ENCODE data around the gene CNIH3. TPM values are rescaled to one million over a fixed set of nuclear protein-coding genes. Genes with fewer than 3 reads are reported as not detected.

CNIH3 gene
- total RNA-seq, 2 experiments from 2014 or later: 1.8 to 2.5 TPM

- Histone ChIP-seq H3K36me3 (ENCODE audit: insufficient read depth, low read length) (no peaks in the 10 kb centered on the region), H3K4me3 (ENCODE audit: low read length) (no peak overlapping the region), H3K27me3 (ENCODE audit: control insufficient read depth in 1 of 2, insufficient read depth in 2 of 2, low read length in 2 of 2) (peaks cover 0 to 8% of the 10 kb centered on the region in 2 experiments), H3K9me3 (ENCODE audit: control insufficient read depth in 1 of 2, insufficient read depth in 1 of 2, low read length in 2 of 2) (peaks cover 5% of the 10 kb centered on the region in 2 experiments), H3K27ac (ENCODE audit: low read depth in 1 of 2, low read length in 2 of 2) (no peak overlapping the region), H3K4me1 (ENCODE audit: insufficient read depth, low read length) (no peaks in the 10 kb centered on the region)
- TF ChIP-seq CTCF (IDR thresholded peaks at IDR 0.05): no peak
- CTCF ChIA-PET: no interaction called here
- Mint-ChIP-seq H3K4me1 (ENCODE audit: low read depth) (no peaks in the 10 kb centered on the region), H3K36me3 (ENCODE audit: low read depth) (no peaks in the 10 kb centered on the region), H3K27me3 (peaks cover 5% of the 10 kb centered on the region), H3K4me3 (no peak overlapping the region), H3K9me3 (peaks cover 2% of the 10 kb centered on the region), H3K27ac (no peak overlapping the region)
- DNase-seq: no peak
- no peak for ATAC-seq (ENCODE audit: poor library complexity)
- intact Hi-C loops (cut with DNase I, micrococcal nuclease): no loop called here
- POLR2A ChIA-PET: no interaction called here
Measured at GRCh38 chr1:224762701-224763100, 146.6 kb downstream of the CNIH3 start.

- no peaks in the 10 kb centered on the region for H3K36me3 ChIP-seq (ENCODE audit: insufficient read depth, low read length)
- no peak for ATAC-seq (ENCODE audit: poor library complexity)
- peaks cover 5% of the 10 kb centered on the region for H3K27me3 Mint-ChIP-seq
Measured at GRCh38 chr1:224763126-224763775, 147.1 kb downstream of the CNIH3 start.

GRCh38 chr1:224766266-224766665 lies 150.1 kb downstream of the CNIH3 start:
- no peaks in the 10 kb centered on the region for H3K9me3 Mint-ChIP-seq
- Histone ChIP-seq H3K9me3 (ENCODE audit: control insufficient read depth in 1 of 2, insufficient read depth in 1 of 2, low read length in 2 of 2) (no peaks in the 10 kb centered on the region), H3K4me3 (ENCODE audit: low read length) (no peak overlapping the region), H3K27me3 (ENCODE audit: control insufficient read depth in 1 of 2, insufficient read depth in 2 of 2, low read length in 2 of 2) (peaks cover 0 to 8% of the 10 kb centered on the region in 2 experiments), H3K4me1 (ENCODE audit: insufficient read depth, low read length) (no peaks in the 10 kb centered on the region), H3K36me3 (ENCODE audit: insufficient read depth, low read length) (no peaks in the 10 kb centered on the region), H3K27ac (ENCODE audit: low read depth in 1 of 2, low read length in 2 of 2) (no peak overlapping the region)
- H3K36me3 Mint-ChIP-seq (ENCODE audit: low read depth): no peaks in the 10 kb centered on the region
- TF ChIP-seq CTCF (IDR thresholded peaks at IDR 0.05): no peak
- peaks cover 6% of the 10 kb centered on the region for H3K27me3 Mint-ChIP-seq
- ChIA-PET POLR2A (no interaction called here), CTCF (no interaction called here)
- H3K4me3 Mint-ChIP-seq: no peak overlapping the region
- ATAC-seq (ENCODE audit: poor library complexity) (no peak), DNase-seq (no peak)
- intact Hi-C loops (cut with DNase I, micrococcal nuclease): no loop called here
- no peaks in the 10 kb centered on the region for H3K4me1 Mint-ChIP-seq (ENCODE audit: low read depth)
- H3K27ac Mint-ChIP-seq: no peak overlapping the region

More at GRCh38 chr1:224763126-224763775, 147.1 kb downstream of the CNIH3 start:
- no peak for DNase-seq
- TF ChIP-seq CTCF (IDR thresholded peaks at IDR 0.05): no peak
- Histone ChIP-seq H3K9me3 (ENCODE audit: control insufficient read depth in 1 of 2, insufficient read depth in 1 of 2, low read length in 2 of 2) (peaks cover 5% of the 10 kb centered on the region in 2 experiments), H3K4me1 (ENCODE audit: insufficient read depth, low read length) (no peaks in the 10 kb centered on the region), H3K27ac (ENCODE audit: low read depth in 1 of 2, low read length in 2 of 2) (no peak overlapping the region), H3K4me3 (ENCODE audit: low read length) (no peak overlapping the region), H3K27me3 (ENCODE audit: control insufficient read depth in 1 of 2, insufficient read depth in 2 of 2, low read length in 2 of 2) (peaks cover 0 to 8% of the 10 kb centered on the region in 2 experiments)
- no peaks in the 10 kb centered on the region for H3K4me1 Mint-ChIP-seq (ENCODE audit: low read depth)
- no peak overlapping the region for H3K27ac Mint-ChIP-seq
- H3K9me3 Mint-ChIP-seq: peaks cover 2% of the 10 kb centered on the region
- CTCF ChIA-PET: no interaction called here
- H3K36me3 Mint-ChIP-seq (ENCODE audit: low read depth): no peaks in the 10 kb centered on the region
- intact Hi-C loops (cut with DNase I, micrococcal nuclease): no loop called here
- POLR2A ChIA-PET: no interaction called here
- H3K4me3 Mint-ChIP-seq: no peak overlapping the region
